Measurements from ENCODE around the gene NRP1. TPM values are rescaled to one million over a fixed set of nuclear protein-coding genes. Genes with fewer than 3 reads are reported as not detected.

The NRP1 gene
- total and polyA plus RNA-seq, 8 donors = 79.8 to 203 (median 164) TPM

GRCh38 chr10:33310853-33311252, 23.6 kb downstream of the NRP1 start:
- H3K9me3 ChIP-seq = no peaks in the 10 kb centered on the region
- no peaks in the 10 kb centered on the region for H3K36me3 ChIP-seq
- DNase-seq = no peak
- TF ChIP-seq CTCF (IDR thresholded peaks at IDR 0.05) = no peak
- no peak for ATAC-seq
- H3K27ac ChIP-seq = no peak overlapping the region
- H3K4me1 ChIP-seq = peaks cover 18 to 23% of the 10 kb centered on the region in 2 donors
- intact Hi-C loops (cut with DNase I) = no loop called here
- no peaks in the 10 kb centered on the region for H3K27me3 ChIP-seq
- no peak overlapping the region for H3K4me3 ChIP-seq

- no peaks in the 10 kb centered on the region for H3K9me3 ChIP-seq
- ATAC-seq (no peak), DNase-seq (no peak)
- peaks cover 8 to 10% of the 10 kb centered on the region in 2 donors for H3K4me1 ChIP-seq
- H3K4me3 ChIP-seq = no peak overlapping the region
- no peak for TF ChIP-seq CTCF (IDR thresholded peaks at IDR 0.05)
- no peaks in the 10 kb centered on the region for H3K27me3 ChIP-seq
- H3K36me3 ChIP-seq = no peaks in the 10 kb centered on the region
- no peak overlapping the region for H3K27ac ChIP-seq
- intact Hi-C loops (cut with DNase I) = no loop called here
Measured at GRCh38 chr10:33309406-33309805, 25.1 kb downstream of the NRP1 start.

GRCh38 chr10:33307835-33308234, 26.6 kb downstream of the NRP1 start:
- intact Hi-C loops (cut with DNase I) = no loop called here
- DNase-seq = no peak
- H3K9me3 ChIP-seq = no peaks in the 10 kb centered on the region

GRCh38 chr10:33306701-33307519, 27.6 kb downstream of the NRP1 start:
- ATAC-seq = no peak
- Histone ChIP-seq H3K36me3 (no peaks in the 10 kb centered on the region), H3K27me3 (no peaks in the 10 kb centered on the region), H3K27ac (peak overlapping the region in 1 of 2 donors; percentile 13), H3K4me1 (peaks cover 10 to 14% of the 10 kb centered on the region in 2 donors), H3K9me3 (no peaks in the 10 kb centered on the region), H3K4me3 (no peak overlapping the region)
- no peak for DNase-seq
- TF ChIP-seq CTCF (IDR thresholded peaks at IDR 0.05) = no peak
- intact Hi-C loops (cut with DNase I) = no loop called here

More at GRCh38 chr10:33307835-33308234, 26.6 kb downstream of the NRP1 start:
- Histone ChIP-seq H3K27me3 (no peaks in the 10 kb centered on the region), H3K36me3 (no peaks in the 10 kb centered on the region), H3K4me3 (no peak overlapping the region), H3K27ac (no peak overlapping the region), H3K4me1 (peaks cover 10 to 14% of the 10 kb centered on the region in 2 donors)
- ATAC-seq = no peak
- TF ChIP-seq CTCF (IDR thresholded peaks at IDR 0.05) = no peak

GRCh38 chr10:33306126-33306525, 28.3 kb downstream of the NRP1 start:
- Histone ChIP-seq H3K36me3 (no peaks in the 10 kb centered on the region), H3K27ac (peak overlapping the region in 1 of 2 donors; percentile 13), H3K4me1 (peaks cover 10 to 14% of the 10 kb centered on the region in 2 donors), H3K4me3 (no peak overlapping the region), H3K27me3 (no peaks in the 10 kb centered on the region), H3K9me3 (no peaks in the 10 kb centered on the region)
- no peak for TF ChIP-seq CTCF (IDR thresholded peaks at IDR 0.05)
- ATAC-seq (no peak), DNase-seq (peak in 2 of 4 donors; percentile 22 to 36)
- intact Hi-C loops (cut with DNase I) = no loop called here
